ENCODE measurements around the gene ZC3H12D.

The ZC3H12D gene

GRCh38 chr6:149488815-149489214 is 4.0 kb upstream of the ZC3H12D start:
- CTCF ChIA-PET, result interaction anchor here (0.7 to 1.7 kb wide), 3 partner anchors 9 to 911 kb away, joined by 4 to 6 read pairs (median 4); no protein-coding TSS in a partner anchor
- H3K4me1 ChIP-seq (ENCODE audit: control insufficient read depth, insufficient read depth, low read length), result no peaks in the 10 kb centered on the region
- H3K4me3 ChIP-seq (ENCODE audit: low read depth, low read length), result no peak overlapping the region
- no peak overlapping the region for H3K27ac ChIP-seq (ENCODE audit: extremely low read depth, low read depth, low read length)
- POLR2A ChIA-PET, result interaction anchor here (0.5 kb wide), 1 partner anchor 217 kb away, joined by 7 read pairs; no protein-coding TSS in a partner anchor
- H3K36me3 ChIP-seq (ENCODE audit: control insufficient read depth in 2 of 2, insufficient read depth in 1 of 2, low read length in 2 of 2), result no peaks in the 10 kb centered on the region
- no peaks in the 10 kb centered on the region for H3K9me3 ChIP-seq (ENCODE audit: control insufficient read depth, insufficient read depth, low read depth, low read length)
- no peak for TF ChIP-seq ZNF157 (tag by site-specific recombination; IDR thresholded peaks at IDR 0.05)
- TF ChIP-seq SETDB1 (IDR thresholded peaks at IDR 0.05; ENCODE audit: insufficient read length, low read length), result no peak
- no peak for TF ChIP-seq KLF1 (tag by site-specific recombination; IDR thresholded peaks at IDR 0.05)
- TF ChIP-seq ZNF394 (tag by site-specific recombination; IDR thresholded peaks at IDR 0.05; ENCODE audit: borderline replicate concordance), result peak; percentile 55; the same call in 1 of the 2 replicates
- TF ChIP-seq ZNF660 (tag by site-specific recombination; IDR thresholded peaks at IDR 0.05), result peak; percentile 56; the same call in 1 of the 2 replicates
- TF ChIP-seq ZNF391 (tag by site-specific recombination; IDR thresholded peaks at IDR 0.05; ENCODE audit: borderline replicate concordance, low read depth), result no peak
- no peak for TF ChIP-seq MZF1 (tag by site-specific recombination; IDR thresholded peaks at IDR 0.05; ENCODE audit: borderline replicate concordance)
- TF ChIP-seq ZNF704 (tag by site-specific recombination; IDR thresholded peaks at IDR 0.05), result no peak
- TF ChIP-seq ZNF707 (tag by site-specific recombination; IDR thresholded peaks at IDR 0.05), result no peak
- TF ChIP-seq OVOL3 (tag by site-specific recombination; IDR thresholded peaks at IDR 0.05), result no peak
- TF ChIP-seq ZNF174 (tag by site-specific recombination; IDR thresholded peaks at IDR 0.05), result no peak
- peak; percentile 97 for TF ChIP-seq PRDM4 (tag by site-specific recombination; IDR thresholded peaks at IDR 0.05)
- TF ChIP-seq SALL2 (tag by site-specific recombination; IDR thresholded peaks at IDR 0.05; ENCODE audit: borderline replicate concordance), result no peak
- no peak for TF ChIP-seq ZNF571 (tag by site-specific recombination; IDR thresholded peaks at IDR 0.05)
- no peak for TF ChIP-seq ZNF677 (tag by site-specific recombination; IDR thresholded peaks at IDR 0.05)
- TF ChIP-seq ZBTB20 (tag by site-specific recombination; IDR thresholded peaks at IDR 0.05), result no peak
- no peak for TF ChIP-seq ZNF114 (tag by site-specific recombination; IDR thresholded peaks at IDR 0.05)
- TF ChIP-seq ZFP37 (tag by site-specific recombination; IDR thresholded peaks at IDR 0.05), result no peak
- TF ChIP-seq ZNF266 (tag by site-specific recombination; IDR thresholded peaks at IDR 0.05; ENCODE audit: low read depth), result no peak
- no peak for TF ChIP-seq PRDM6 (tag by site-specific recombination; IDR thresholded peaks at IDR 0.05)
- no peak for TF ChIP-seq ZNF311 (tag by site-specific recombination; IDR thresholded peaks at IDR 0.05; ENCODE audit: borderline replicate concordance)
- no peak for TF ChIP-seq ZNF239 (tag by site-specific recombination; IDR thresholded peaks at IDR 0.05)
- TF ChIP-seq ZBTB44 (tag by site-specific recombination; IDR thresholded peaks at IDR 0.05), result peak; percentile 42; the same call in 1 of the 2 replicates
- no peak for TF ChIP-seq ZNF112 (tag by site-specific recombination; IDR thresholded peaks at IDR 0.05)
- no peak for TF ChIP-seq ATF2 (tag by site-specific recombination; IDR thresholded peaks at IDR 0.05; ENCODE audit: low read depth)
- TF ChIP-seq ZBTB21 (tag by site-specific recombination; IDR thresholded peaks at IDR 0.05), result no peak
- no peak for TF ChIP-seq ZNF146 (tag by site-specific recombination; IDR thresholded peaks at IDR 0.05)
- no peak for TF ChIP-seq ZNF555 (tag by site-specific recombination; conservative IDR thresholded peaks at IDR 0.05)
- TF ChIP-seq ZNF449 (tag by site-specific recombination; IDR thresholded peaks at IDR 0.05), result no peak
- TF ChIP-seq TCF7L2 (IDR thresholded peaks at IDR 0.05; ENCODE audit: borderline replicate concordance, low read depth, low read length), result no peak

Data from HEK293 (cell line).